Stimulated activated CD4-positive, alpha-beta T cell treated with anti-CD3 and anti-CD28 coated beads, Interleukin-15, amount 100 ng/mL, for 48 hours (primary cell): ENCODE data around the gene HGD.
"Not testable (repeated sequence)": the region's sequence is repeated elsewhere in the genome, so short reads cannot be mapped to it uniquely, and the experiment has no call there.

Experiments used
- DNase-seq, 2 donors: peaks; one replicate each; pipeline ENCODE4 v3.0.0-alpha.2; 2020; ENCODE audit warnings: low read depth in 2 of 2

Gene HGD

GRCh38 chr3:120637851-120638559 lies 44.0 kb downstream of the HGD start:
- DNase-seq, result no peak

GRCh38 chr3:120636795-120637401 lies 45.1 kb downstream of the HGD start:
- no peak for DNase-seq

- DNase-seq, result no peak
Measured at GRCh38 chr3:120634539-120634938, 47.5 kb downstream of the HGD start.

- DNase-seq, result no peak
Measured at GRCh38 chr3:120625159-120625586, 56.9 kb downstream of the HGD start.

GRCh38 chr3:120623727-120624093 lies 58.3 kb downstream of the HGD start:
- no peak for DNase-seq

GRCh38 chr3:120622870-120623726 lies 58.9 kb downstream of the HGD start:
- DNase-seq, result no peak

GRCh38 chr3:120622457-120622856 lies 59.6 kb downstream of the HGD start:
- DNase-seq, result no peak

- DNase-seq, result not testable (repeated sequence)
Measured at GRCh38 chr3:120616745-120617144, 65.3 kb downstream of the HGD start.

- no peak for DNase-seq
Measured at GRCh38 chr3:120615847-120616609, 66.0 kb downstream of the HGD start.

- no peak for DNase-seq
Measured at GRCh38 chr3:120614765-120615164, 67.3 kb downstream of the HGD start.

- DNase-seq, result no peak
Measured at GRCh38 chr3:120608506-120608905, 73.5 kb downstream of the HGD start.

- DNase-seq, result no peak
Measured at GRCh38 chr3:120604784-120605183, 77.3 kb downstream of the HGD start.

- DNase-seq, result no peak
Measured at GRCh38 chr3:120604382-120604781, 77.7 kb downstream of the HGD start.

- no peak for DNase-seq
Measured at GRCh38 chr3:120602682-120603081, 79.4 kb downstream of the HGD start.

GRCh38 chr3:120601554-120601953 lies 80.5 kb downstream of the HGD start:
- no peak for DNase-seq

GRCh38 chr3:120599211-120599610 lies 82.8 kb downstream of the HGD start:
- DNase-seq, result no peak

- DNase-seq, result no peak
Measured at GRCh38 chr3:120597445-120598049, 84.5 kb downstream of the HGD start.

GRCh38 chr3:120596853-120597223 lies 85.2 kb downstream of the HGD start:
- no peak for DNase-seq

GRCh38 chr3:120596116-120596852 lies 85.8 kb downstream of the HGD start, which contains the start of gene NDUFB4:
TSS of gene NDUFB4 (plus strand) at chr3:120596336. CDS start at chr3:120596360, 24 bp downstream.
- DNase-seq, result peak; percentile 90 to 94

- DNase-seq, result no peak
Measured at GRCh38 chr3:120595788-120596115, 86.3 kb downstream of the HGD start.
